Measurements from ENCODE around the gene SCFD2.

- peak; percentile 40 to 77 (median 56) for TF ChIP-seq CTCF (IDR thresholded peaks at IDR 0.05 in 4 of 5, conservative IDR thresholded peaks at IDR 0.05 in 1 of 5)
- TF ChIP-seq POLR2A (IDR thresholded peaks at IDR 0.05) = no peak
These were observed 382.1 kb downstream of the SCFD2 start for GRCh38 chr4:52983563-52984303.
